HG02763 (cell line): Measurements from ENCODE around the gene GRK3.
"Not testable (repeated sequence)": the region's sequence is repeated elsewhere in the genome, so short reads cannot be mapped to it uniquely, and the experiment has no call there.

ENCODE experiments used
- ATAC-seq: cut with Tn5 transposase; IDR thresholded peaks from one replicate; pipeline ENCODE4 v1.9.1; 2021; ENCODE audit warnings: mild to moderate bottlenecking, moderate library complexity; ENCODE audit not compliant: unreplicated experiment

The GRK3 gene

GRCh38 chr22:25564320-25564978 lies at the start of gene GRK3:
Gene GRK3, plus strand, starts transcription at chr22:25564675. Its CDS starts 366 bp downstream, at chr22:25565041.
- peak; percentile 47 for ATAC-seq

GRCh38 chr22:25518000-25518663 lies 46.3 kb upstream of the GRK3 start:
- no peak for ATAC-seq

- no peak for ATAC-seq
Measured at GRCh38 chr22:25525376-25525775, 39.1 kb upstream of the GRK3 start.

GRCh38 chr22:25525804-25526584 lies 38.5 kb upstream of the GRK3 start:
- not testable (repeated sequence) for ATAC-seq

- not testable (repeated sequence) for ATAC-seq
Measured at GRCh38 chr22:25527016-25527415, 37.5 kb upstream of the GRK3 start.

GRCh38 chr22:25528068-25528467 lies 36.4 kb upstream of the GRK3 start:
- ATAC-seq = not testable (repeated sequence)

- ATAC-seq = not testable (repeated sequence)
Measured at GRCh38 chr22:25529059-25529458, 35.4 kb upstream of the GRK3 start.

- not testable (repeated sequence) for ATAC-seq
Measured at GRCh38 chr22:25529541-25530137, 34.8 kb upstream of the GRK3 start.

GRCh38 chr22:25531677-25532076 lies 32.8 kb upstream of the GRK3 start:
- ATAC-seq = not testable (repeated sequence)

- no peak for ATAC-seq
Measured at GRCh38 chr22:25534724-25535123, 29.8 kb upstream of the GRK3 start.

GRCh38 chr22:25536589-25536988 lies 27.9 kb upstream of the GRK3 start:
- ATAC-seq = no peak

GRCh38 chr22:25540166-25540907 lies 24.1 kb upstream of the GRK3 start:
- ATAC-seq = no peak

- ATAC-seq = no peak
Measured at GRCh38 chr22:25540908-25541660, 23.4 kb upstream of the GRK3 start.

GRCh38 chr22:25542191-25542590 lies 22.3 kb upstream of the GRK3 start:
- no peak for ATAC-seq

GRCh38 chr22:25542720-25543402 lies 21.6 kb upstream of the GRK3 start:
- ATAC-seq = no peak

- ATAC-seq = no peak
Measured at GRCh38 chr22:25545146-25545545, 19.3 kb upstream of the GRK3 start.

- no peak for ATAC-seq
Measured at GRCh38 chr22:25545672-25546071, 18.8 kb upstream of the GRK3 start.

- ATAC-seq = no peak
Measured at GRCh38 chr22:25546242-25546641, 18.2 kb upstream of the GRK3 start.

- ATAC-seq = no peak
Measured at GRCh38 chr22:25546751-25547150, 17.7 kb upstream of the GRK3 start.
